HepG2 (cell line): ENCODE data around the gene SBSN. TPM values are rescaled to one million over a fixed set of nuclear protein-coding genes. Genes with fewer than 3 reads are reported as not detected.

Experiments used
- ATAC-seq: fragments of 200-7000 bp; cut with Tn5 transposase; 3 replicates; pipeline ENCODE4 v1.9.1; 2020; ENCODE audit warnings: mild to moderate bottlenecking, moderate library complexity
- BruUV-seq: library from RNA; stranded (reverse); fragments of 400-500 nt; replicated peaks from 2 replicates; lab custom pipeline; 2021; lab: Mats Ljungman, UMichigan
- CTCF ChIA-PET: fragments of 300-600 bp; formaldehyde crosslinking; extraction: SDS; loops from one replicate; lab custom pipeline; 2021; ENCODE audit warnings: low total read pairs, inconsistent platforms, low intra/inter-chr PET ratio; lab: Yijun Ruan, JAX
- POLR2A ChIA-PET: fragments of 350-600 bp; sonication (Branson Sonifier 250); formaldehyde crosslinking; loops from one replicate; lab custom pipeline; 2020; ENCODE audit warnings: antibody characterized with exemption, inconsistent platforms; lab: Yijun Ruan, JAX
- DNase-seq: peaks from one replicate; pipeline ENCODE4 v3.0.0-alpha.2; 2015; ENCODE audit warnings: low spot score
- FAIRE-seq: peaks from 3 replicates; lab custom pipeline; 2011; peaks lifted over from hg19 to GRCh38; lab: Jason Lieb, UNC
- H2AFZ ChIP-seq: one replicate; pipeline ENCODE4 v1.6.1; 2011; ENCODE audit warnings: low read length, inconsistent platforms
- H3K27ac ChIP-seq: fragments of 300-600 bp; 3 replicates; pipeline ENCODE4 v1.8.0; 2011; ENCODE audit warnings: mixed run types, mild to moderate bottlenecking, mixed read lengths, low read length, inconsistent platforms; ENCODE audit not compliant: insufficient read depth; ENCODE audit errors: extremely low read length
- H3K27me3 ChIP-seq, 2 experiments: fragments of 200-600 bp in 1 of 2; 2 replicates in 1 of 2; 3 replicates in 1 of 2; pipeline versions ENCODE4 v1.6.0 to v1.8.0; 2011; ENCODE audit warnings: low read length in 2 of 2, mild to moderate bottlenecking in 2 of 2, moderate library complexity in 2 of 2, inconsistent platforms in 1 of 2; ENCODE audit not compliant: insufficient read depth in 2 of 2, control insufficient read depth in 1 of 2
- H3K36me3 ChIP-seq, 2 experiments: fragments of 200-600 bp in 1 of 2; replicated peaks in 1 of 2; 2 replicates in 1 of 2; 3 replicates in 1 of 2; pipeline versions ENCODE4 v1.5.1 to v1.8.0; 2011; ENCODE audit warnings: low read length in 2 of 2, inconsistent platforms in 1 of 2; ENCODE audit not compliant: insufficient read depth in 2 of 2, control insufficient read depth in 1 of 2
- H3K4me1 ChIP-seq: 2 replicates; pipeline ENCODE4 v1.5.1; 2012; ENCODE audit warnings: low read length, inconsistent platforms; ENCODE audit not compliant: insufficient read depth
- H3K4me2 ChIP-seq: 2 replicates; pipeline ENCODE4 v1.6.0; 2011; ENCODE audit warnings: low read depth, low read length, inconsistent platforms
- H3K4me3 ChIP-seq, 3 experiments: fragments of 200-600 bp in 1 of 3; sonication (generic), shearing (Covaris generic) in 1 of 3; replicated peaks in 1 of 3; 2 replicates each; pipeline ENCODE4 v1.5.1; 2011 to 2016; ENCODE audit warnings: low read length in 3 of 3, inconsistent platforms in 2 of 3, low read depth in 2 of 3, mild to moderate bottlenecking in 2 of 3, control low read depth in 1 of 3, mixed read lengths in 1 of 3; ENCODE audit not compliant: insufficient read depth in 1 of 3
- H3K79me2 ChIP-seq: one replicate; pipeline ENCODE4 v1.6.1; 2011; ENCODE audit warnings: low read length, inconsistent platforms; ENCODE audit not compliant: insufficient read depth
- H3K9ac ChIP-seq: 2 replicates; pipeline ENCODE4 v1.6.0; 2011; ENCODE audit warnings: mild to moderate bottlenecking, low read depth, low read length, inconsistent platforms; ENCODE audit not compliant: insufficient read depth
- H3K9me3 ChIP-seq: 2 replicates; pipeline ENCODE4 v1.5.1; 2012; ENCODE audit warnings: mild to moderate bottlenecking, low read length
- H4K20me1 ChIP-seq: 2 replicates; pipeline ENCODE4 v1.6.0; 2011; ENCODE audit warnings: inconsistent platforms, mild to moderate bottlenecking, low read length, moderate library complexity; ENCODE audit not compliant: insufficient read depth
- ARNT ChIP-seq: fragments of 450-650 bp; IDR thresholded peaks from 2 replicates; pipeline ENCODE4 v1.6.1; 2017
- FIP1L1 ChIP-seq: fragments of 200-400 bp; formaldehyde crosslinking; IDR thresholded peaks from 2 replicates; pipeline ENCODE4 v1.6.1; 2018; ENCODE audit warnings: low read depth, mild to moderate bottlenecking, low read length, moderate library complexity, borderline replicate concordance; ENCODE audit not compliant: insufficient read depth
- FOSL2 ChIP-seq: sonication (generic); formaldehyde crosslinking; IDR thresholded peaks from 2 replicates; pipeline ENCODE4 v1.4.0; 2020; ENCODE audit warnings: missing genetic modification reagents
- GATA4 ChIP-seq: sonication (generic); IDR thresholded peaks from 2 replicates; pipeline ENCODE4 v1.6.1; 2016; ENCODE audit warnings: antibody characterized with exemption, low read depth, borderline replicate concordance
- HCFC1 ChIP-seq: fragments of 150-350 bp; IDR thresholded peaks from 2 replicates; pipeline ENCODE4 v1.6.1; 2014; ENCODE audit warnings: low read depth, low read length
- MLLT10 ChIP-seq: sonication (generic); formaldehyde crosslinking; IDR thresholded peaks from 2 replicates; pipeline ENCODE4 v1.4.0; 2020; ENCODE audit warnings: missing genetic modification reagents
- NFE2 ChIP-seq: sonication (generic); formaldehyde crosslinking; IDR thresholded peaks from 2 replicates; pipeline ENCODE4 v1.4.0; 2020; ENCODE audit warnings: missing genetic modification reagents
- SYNCRIP ChIP-seq: fragments of 200-400 bp; formaldehyde crosslinking; IDR thresholded peaks from 2 replicates; pipeline ENCODE4 v1.6.1; 2018; ENCODE audit warnings: mild to moderate bottlenecking, low read depth, low read length; ENCODE audit not compliant: insufficient read depth
- U2AF1 ChIP-seq: fragments of 200-400 bp; formaldehyde crosslinking; optimal IDR thresholded peaks from 2 replicates; pipeline ENCODE3; 2017; ENCODE audit warnings: mild to moderate bottlenecking, low read depth, low read length
- ZFP62 ChIP-seq: sonication (generic); formaldehyde crosslinking; IDR thresholded peaks from 2 replicates; pipeline ENCODE4 v1.4.0; 2020; ENCODE audit warnings: missing genetic modification reagents
- ZNF143 ChIP-seq: sonication (generic); formaldehyde crosslinking; IDR thresholded peaks from 2 replicates; pipeline ENCODE4 v1.4.0; 2020; ENCODE audit warnings: missing genetic modification reagents
- ZNF160 ChIP-seq: sonication (generic); formaldehyde crosslinking; IDR thresholded peaks from 2 replicates; pipeline ENCODE4 v1.8.0; 2022; ENCODE audit warnings: mild to moderate bottlenecking, inconsistent platforms, missing genetic modification reagents
- ZNF343 ChIP-seq: sonication (generic); formaldehyde crosslinking; IDR thresholded peaks from 2 replicates; pipeline ENCODE4 v1.4.0; 2020; ENCODE audit warnings: mild to moderate bottlenecking, missing genetic modification reagents
- ZNF382 ChIP-seq: sonication (generic); formaldehyde crosslinking; IDR thresholded peaks from 2 replicates; pipeline ENCODE4 v1.5.0; 2020; ENCODE audit warnings: missing genetic modification reagents, mild to moderate bottlenecking, borderline replicate concordance
- ZNF441 ChIP-seq: sonication (generic); formaldehyde crosslinking; IDR thresholded peaks from 2 replicates; pipeline ENCODE4 v1.7.0; 2021; ENCODE audit warnings: missing genetic modification reagents, borderline replicate concordance
- ZNF543 ChIP-seq: sonication (generic); formaldehyde crosslinking; IDR thresholded peaks from 2 replicates; pipeline ENCODE4 v1.4.0; 2020; ENCODE audit warnings: mild to moderate bottlenecking, missing genetic modification reagents
- ZNF605 ChIP-seq: sonication (generic); formaldehyde crosslinking; IDR thresholded peaks from 2 replicates; pipeline ENCODE4 v1.8.0; 2022; ENCODE audit warnings: mild to moderate bottlenecking, missing genetic modification reagents
- ZNF768 ChIP-seq: sonication (generic); formaldehyde crosslinking; IDR thresholded peaks from 2 replicates; pipeline ENCODE4 v1.4.0; 2020; ENCODE audit warnings: missing genetic modification reagents
- ZSCAN29 ChIP-seq: sonication (generic); formaldehyde crosslinking; conservative IDR thresholded peaks from 2 replicates; pipeline ENCODE4 v1.4.0; 2020; ENCODE audit warnings: mild to moderate bottlenecking, missing genetic modification reagents
- WGBS: methylation state at CpG from one replicate; pipeline ENCODE4 v1.1.6; 2017; ENCODE audit warnings: low lambda C conversion rate; 5-methylcytosine and 5-hydroxymethylcytosine counted together
- in situ Hi-C: cut with HindIII; loops from 2 replicates; pipeline ENCODE4 v1.10.0; 2017; ENCODE audit warnings: low pct_unique_long_range_greater_than_20kb; ENCODE audit not compliant: extremely low pct_ligation_motif_present
- intact Hi-C: fragments of 100-400 bp; cut with micrococcal nuclease; formaldehyde crosslinking; loops from one replicate; pipeline ENCODE4 v1.10.0; 2022; ENCODE audit not compliant: unreplicated experiment
- polyA plus RNA-seq, 8 experiments: library from polyadenylated mRNA; depleted of rRNA in 3 of 8; stranded (reverse) in 7 of 8; unstranded in 1 of 8; fragments of >200 nt; fragmentation: Illumina TruSeq in 4 of 8; extraction: Trizol in 4 of 8; gene quantifications; 2 replicates each; pipeline versions ENCODE4 v1.2.1 to v1.2.3, GENCODE V29; 2011 to 2016; ENCODE audit warnings: low read depth in 4 of 8, missing spikeins in 1 of 8, mixed read lengths in 1 of 8; ENCODE audit not compliant: insufficient read depth in 1 of 8
- total RNA-seq, 5 experiments: library from RNA; depleted of rRNA; stranded (reverse); fragments of >200 nt; fragmentation: Illumina TruSeq; extraction: Trizol; gene quantifications; 2 replicates each; pipeline ENCODE4 v1.2.3, GENCODE V29; 2016; ENCODE audit warnings: low read depth in 1 of 5
- TF ChIP-seq, protein P1 (sequence below): sonication (generic); formaldehyde crosslinking; IDR thresholded peaks from 2 replicates; pipeline ENCODE4 v1.4.0; 2020; ENCODE audit warnings: mild to moderate bottlenecking, missing genetic modification reagents
- TF ChIP-seq, protein P2 (sequence below): sonication (generic); formaldehyde crosslinking; IDR thresholded peaks from 2 replicates; pipeline ENCODE4 v1.4.0; 2020; ENCODE audit warnings: missing genetic modification reagents, mild to moderate bottlenecking, borderline replicate concordance

Gene SBSN
- total and polyA plus RNA-seq, 2 of the 13 experiments (the other 11 are each of a cell fraction or from before 2014, with no cell fraction given): not detected

DNA sequence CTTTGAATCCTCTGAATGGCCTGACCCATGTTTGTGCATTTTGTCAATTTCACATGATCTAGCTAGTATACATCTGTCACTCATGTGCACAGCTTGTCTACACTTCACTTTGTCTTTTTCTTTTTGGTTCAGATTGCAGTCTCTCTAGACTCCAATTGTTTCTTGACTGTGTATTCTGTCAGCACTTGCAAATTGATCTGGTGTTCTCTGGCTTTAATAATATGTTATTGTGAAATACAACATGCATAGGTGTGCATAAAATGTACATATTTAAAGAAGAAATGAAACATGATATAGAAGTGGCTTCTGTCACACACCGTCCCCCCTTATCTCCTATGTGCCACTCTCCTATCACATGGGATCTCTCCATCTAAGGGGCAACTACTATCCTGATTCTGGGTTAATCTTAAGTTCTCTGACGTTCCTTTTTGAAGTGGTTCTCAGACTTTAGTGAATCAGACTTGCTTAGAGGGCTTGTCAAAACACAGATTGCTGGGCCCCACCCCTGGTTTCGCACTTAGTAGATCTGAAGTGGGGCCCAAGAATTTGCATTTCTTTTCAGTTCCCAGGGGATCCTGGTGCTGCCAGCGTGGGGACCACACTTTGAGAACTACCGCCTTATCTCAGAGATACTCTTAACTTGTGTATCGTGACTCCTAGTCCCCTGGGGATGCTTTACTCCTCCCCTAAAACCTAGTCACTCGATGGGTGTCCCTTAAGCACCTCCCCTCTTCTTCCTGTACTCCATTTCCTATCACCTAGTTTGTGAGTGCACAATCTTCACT, 43.7 kb downstream of the SBSN start (continued):
- no peak for TF ChIP-seq ZSCAN29 (CRISPR knock-in tag)
- TF ChIP-seq, protein P1, sequence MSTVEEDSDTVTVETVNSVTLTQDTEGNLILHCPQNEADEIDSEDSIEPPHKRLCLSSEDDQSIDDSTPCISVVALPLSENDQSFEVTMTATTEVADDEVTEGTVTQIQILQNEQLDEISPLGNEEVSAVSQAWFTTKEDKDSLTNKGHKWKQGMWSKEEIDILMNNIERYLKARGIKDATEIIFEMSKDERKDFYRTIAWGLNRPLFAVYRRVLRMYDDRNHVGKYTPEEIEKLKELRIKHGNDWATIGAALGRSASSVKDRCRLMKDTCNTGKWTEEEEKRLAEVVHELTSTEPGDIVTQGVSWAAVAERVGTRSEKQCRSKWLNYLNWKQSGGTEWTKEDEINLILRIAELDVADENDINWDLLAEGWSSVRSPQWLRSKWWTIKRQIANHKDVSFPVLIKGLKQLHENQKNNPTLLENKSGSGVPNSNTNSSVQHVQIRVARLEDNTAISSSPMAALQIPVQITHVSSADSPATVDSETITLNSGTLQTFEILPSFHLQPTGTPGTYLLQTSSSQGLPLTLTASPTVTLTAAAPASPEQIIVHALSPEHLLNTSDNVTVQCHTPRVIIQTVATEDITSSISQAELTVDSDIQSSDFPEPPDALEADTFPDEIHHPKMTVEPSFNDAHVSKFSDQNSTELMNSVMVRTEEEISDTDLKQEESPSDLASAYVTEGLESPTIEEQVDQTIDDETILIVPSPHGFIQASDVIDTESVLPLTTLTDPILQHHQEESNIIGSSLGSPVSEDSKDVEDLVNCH (CRISPR knock-in tag): no peak
- TF ChIP-seq NFE2: no peak
- no peak for TF ChIP-seq MLLT10
- no peak for TF ChIP-seq FOSL2 (CRISPR knock-in tag)
- no peak for TF ChIP-seq HCFC1
- no peak for TF ChIP-seq U2AF1
- no peak for TF ChIP-seq ZNF143
- no peak for TF ChIP-seq ZFP62 (CRISPR knock-in tag)
- TF ChIP-seq ARNT: no peak

DNA sequence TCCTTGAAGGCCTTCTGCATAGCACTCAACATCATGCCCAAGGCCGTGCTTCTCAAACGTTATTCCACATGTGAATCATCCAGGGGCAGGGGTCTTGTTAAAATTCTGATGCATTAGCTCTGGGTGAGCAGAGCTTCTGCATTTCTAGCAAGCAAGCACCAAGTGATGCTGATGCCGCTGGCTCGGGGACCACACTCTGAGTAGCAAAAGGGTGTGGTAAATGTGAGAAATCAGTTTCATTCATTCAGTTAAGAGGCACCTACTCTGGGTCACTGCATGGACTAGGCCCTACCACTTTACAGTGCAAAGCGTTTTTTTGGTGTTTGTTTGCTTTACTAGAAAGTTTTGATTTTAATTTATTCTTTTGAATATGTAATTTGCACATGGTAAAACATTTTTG, 45.0 kb downstream of the SBSN start:
- Histone ChIP-seq H3K9me3 (no peaks in the 10 kb centered on the region), H3K4me1 (peaks cover 50% of the 10 kb centered on the region), H3K27ac (no peak overlapping the region), H3K79me2 (no peaks in the 10 kb centered on the region), H3K4me2 (no peak overlapping the region), H3K27me3 (no peaks in the 10 kb centered on the region), H3K36me3 (no peaks in the 10 kb centered on the region), H2AFZ (no peak overlapping the region), H3K9ac (no peak overlapping the region), H3K4me3 (no peak overlapping the region), H4K20me1 (no peaks in the 10 kb centered on the region)
- ChIA-PET POLR2A (no interaction called here), CTCF (no interaction called here)
- 35% methylated on average over 5 of the region's 5 CpGs for WGBS
- BruUV-seq: no TSS peak
- TF ChIP-seq SYNCRIP: no peak
- no peak for TF ChIP-seq ZNF160
- no peak for TF ChIP-seq FIP1L1
- no peak for TF ChIP-seq GATA4
- no peak for TF ChIP-seq ZNF768 (CRISPR knock-in tag)
- no peak for TF ChIP-seq ZNF441 (CRISPR knock-in tag)
- no peak for TF ChIP-seq ZNF382 (CRISPR knock-in tag)
- no peak for TF ChIP-seq ZNF605 (CRISPR knock-in tag)
- TF ChIP-seq ZNF343 (CRISPR knock-in tag): no peak
- TF ChIP-seq ZNF543 (CRISPR knock-in tag): no peak
- TF ChIP-seq, protein P2, sequence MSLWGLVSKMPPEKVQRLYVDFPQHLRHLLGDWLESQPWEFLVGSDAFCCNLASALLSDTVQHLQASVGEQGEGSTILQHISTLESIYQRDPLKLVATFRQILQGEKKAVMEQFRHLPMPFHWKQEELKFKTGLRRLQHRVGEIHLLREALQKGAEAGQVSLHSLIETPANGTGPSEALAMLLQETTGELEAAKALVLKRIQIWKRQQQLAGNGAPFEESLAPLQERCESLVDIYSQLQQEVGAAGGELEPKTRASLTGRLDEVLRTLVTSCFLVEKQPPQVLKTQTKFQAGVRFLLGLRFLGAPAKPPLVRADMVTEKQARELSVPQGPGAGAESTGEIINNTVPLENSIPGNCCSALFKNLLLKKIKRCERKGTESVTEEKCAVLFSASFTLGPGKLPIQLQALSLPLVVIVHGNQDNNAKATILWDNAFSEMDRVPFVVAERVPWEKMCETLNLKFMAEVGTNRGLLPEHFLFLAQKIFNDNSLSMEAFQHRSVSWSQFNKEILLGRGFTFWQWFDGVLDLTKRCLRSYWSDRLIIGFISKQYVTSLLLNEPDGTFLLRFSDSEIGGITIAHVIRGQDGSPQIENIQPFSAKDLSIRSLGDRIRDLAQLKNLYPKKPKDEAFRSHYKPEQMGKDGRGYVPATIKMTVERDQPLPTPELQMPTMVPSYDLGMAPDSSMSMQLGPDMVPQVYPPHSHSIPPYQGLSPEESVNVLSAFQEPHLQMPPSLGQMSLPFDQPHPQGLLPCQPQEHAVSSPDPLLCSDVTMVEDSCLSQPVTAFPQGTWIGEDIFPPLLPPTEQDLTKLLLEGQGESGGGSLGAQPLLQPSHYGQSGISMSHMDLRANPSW: no peak
- intact Hi-C loops (no loop called here), in situ Hi-C loops (no loop called here)
- no peak for FAIRE-seq
- ATAC-seq: no peak
- no peak for DNase-seq
